RWPE1 (cell line): ENCODE results near the gene RSF1.
"Not testable (repeated sequence)": the region's sequence is repeated elsewhere in the genome, so short reads cannot be mapped to it uniquely, and the experiment has no call there.

Source experiments
- CTCF ChIA-PET: fragments of 350-600 bp; sonication (Branson Sonifier 250); formaldehyde crosslinking; extraction: SDS; loops from one replicate; lab custom pipeline; 2021; lab: Yijun Ruan, JAX
- POLR2A ChIA-PET: fragments of 400-600 bp; formaldehyde crosslinking; extraction: SDS; loops from one replicate; lab custom pipeline; 2020; ENCODE audit warnings: antibody characterized with exemption; ENCODE audit not compliant: low non-redundant PET; lab: Yijun Ruan, JAX
- DNase-seq: peaks from one replicate; pipeline ENCODE4 v3.0.0; 2012; ENCODE audit warnings: low spot score
- H3K27ac ChIP-seq: fragments of 450-650 bp; 2 replicates; pipeline ENCODE4 v1.5.1; 2017
- CTCF ChIP-seq: fragments of 450-650 bp; conservative IDR thresholded peaks from 2 replicates; pipeline ENCODE4 v1.5.1; 2017; ENCODE audit warnings: low read depth, mild to moderate bottlenecking

The RSF1 gene

DNA sequence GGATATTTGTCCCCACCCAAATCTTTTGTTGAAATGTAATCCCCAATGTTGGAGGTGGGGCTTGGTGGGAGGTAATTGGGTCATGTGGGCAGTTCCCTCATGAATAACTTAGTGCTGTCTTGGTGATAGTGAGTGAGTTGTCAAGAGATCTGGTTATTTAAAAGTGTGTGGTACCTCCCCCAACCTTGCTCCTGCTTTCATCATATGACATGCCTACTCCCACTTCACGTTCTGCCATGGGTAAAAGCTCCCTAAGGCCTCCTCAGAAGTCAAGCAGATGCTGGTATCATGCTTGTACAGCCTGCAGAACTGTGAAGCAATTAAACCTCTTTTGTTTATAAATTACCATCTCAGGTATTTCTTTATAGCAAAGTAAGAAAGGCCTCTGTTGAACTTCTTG is 31.0 kb upstream of the RSF1 start:
- DNase-seq, result no peak
- TF ChIP-seq CTCF, result no peak
- H3K27ac ChIP-seq, result no peak overlapping the region
- ChIA-PET CTCF (interaction anchor here (0.6 kb wide), 1 partner anchor 31 kb away, joined by 3 read pairs; no protein-coding TSS in a partner anchor), POLR2A (no interaction called here)

DNA sequence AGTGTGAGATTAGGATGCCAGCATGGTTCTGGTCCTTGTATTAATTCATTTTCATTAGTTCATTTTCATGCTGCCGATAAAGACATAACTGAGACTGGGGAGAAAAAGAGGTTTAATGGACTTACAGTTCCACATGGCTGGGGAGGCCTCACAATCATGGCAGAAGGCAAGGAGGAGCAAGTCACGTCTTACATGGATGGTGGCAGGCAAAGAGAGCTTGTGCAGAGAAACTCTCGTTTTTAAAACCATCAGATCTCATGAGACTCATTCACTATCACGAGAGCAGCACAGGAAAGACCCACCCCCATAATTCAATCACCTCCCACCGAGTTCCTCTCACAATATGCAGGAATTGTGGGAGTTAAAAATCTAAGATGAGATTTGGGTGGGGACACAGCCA is 23.2 kb upstream of the RSF1 start:
- H3K27ac ChIP-seq, POLR2A ChIA-PET, DNase-seq, CTCF ChIA-PET: not testable (repeated sequence)

- no peak overlapping the region for H3K27ac ChIP-seq
- POLR2A ChIA-PET, result no interaction called here
- CTCF ChIA-PET, result no interaction called here
- DNase-seq, result no peak
- TF ChIP-seq CTCF, result no peak
These were observed 22.1 kb upstream of the RSF1 start for GRCh38 chr11:77842441-77843121.

DNA sequence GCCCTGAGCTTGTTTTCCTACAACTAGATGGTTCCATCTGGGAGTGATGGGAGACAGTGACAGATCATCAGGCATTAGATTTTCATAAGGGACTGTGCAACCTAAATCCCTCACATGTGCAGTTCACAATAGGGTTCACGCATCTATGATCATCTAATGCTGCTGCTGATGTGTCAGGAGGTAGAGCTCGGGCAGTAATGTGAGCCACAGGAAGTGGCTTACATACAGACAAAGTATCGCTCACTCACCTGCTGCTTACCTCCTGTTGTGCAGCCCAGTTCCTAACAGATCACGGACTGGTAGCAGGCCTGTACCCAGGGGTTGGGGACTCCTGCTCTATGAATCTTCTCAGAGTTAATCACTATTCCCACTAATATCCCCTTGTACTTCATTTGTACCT is 12.8 kb upstream of the RSF1 start:
- no peak for DNase-seq
- H3K27ac ChIP-seq, result no peak overlapping the region
- POLR2A ChIA-PET, result no interaction called here
- CTCF ChIA-PET, result interaction anchor here (0.7 kb wide), 1 partner anchor 9 kb away, joined by 5 read pairs; no protein-coding TSS in a partner anchor
- no peak for TF ChIP-seq CTCF

GRCh38 chr11:77828926-77829325 is 8.4 kb upstream of the RSF1 start:
- POLR2A ChIA-PET, result no interaction called here
- CTCF ChIA-PET, result no interaction called here

GRCh38 chr11:77823775-77824174 is 3.3 kb upstream of the RSF1 start:
- TF ChIP-seq CTCF, result no peak
- no peak overlapping the region for H3K27ac ChIP-seq
- ChIA-PET CTCF (interaction anchor here (0.9 kb wide), 1 partner anchor 9 kb away, joined by 5 read pairs; no protein-coding TSS in a partner anchor), POLR2A (no interaction called here)
- no peak for DNase-seq

More at GRCh38 chr11:77828926-77829325, 8.4 kb upstream of the RSF1 start:
- no peak overlapping the region for H3K27ac ChIP-seq
- TF ChIP-seq CTCF, result no peak
- no peak for DNase-seq

GRCh38 chr11:77822126-77822525 is 1.6 kb upstream of the RSF1 start:
- peak overlapping the region; percentile 94 for H3K27ac ChIP-seq
- DNase-seq, CTCF ChIA-PET, POLR2A ChIA-PET: not testable (repeated sequence)
